MCF 10A (cell line): Measurements from ENCODE around the gene DHCR24. TPM values are rescaled to one million over a fixed set of nuclear protein-coding genes. Genes with fewer than 3 reads are reported as not detected.

Source experiments
- BruUV-seq: library from RNA; stranded (reverse); fragments of 400-500 nt; replicated peaks from 2 replicates; lab custom pipeline; 2021; lab: Mats Ljungman, UMichigan
- CTCF ChIA-PET: fragments of 300-600 bp; sonication (Branson Sonifier 250); formaldehyde crosslinking; extraction: SDS; loops from one replicate; lab custom pipeline; 2021; ENCODE audit warnings: antibody characterized with exemption, inconsistent platforms; lab: Yijun Ruan, JAX
- POLR2A ChIA-PET: fragments of 300-600, 350-650 bp; sonication (Branson Sonifier 250); formaldehyde crosslinking; extraction: SDS; loops from one replicate; lab custom pipeline; 2020; ENCODE audit warnings: antibody characterized with exemption, inconsistent platforms; lab: Yijun Ruan, JAX
- DNase-seq: peaks from one replicate; pipeline ENCODE4 v3.0.0-alpha.2; 2018; ENCODE audit not compliant: unreplicated experiment
- H3K27ac Mint-ChIP-seq: one replicate; pipeline ENCODE4 v1.8.0; 2022; ENCODE audit warnings: mild to moderate bottlenecking, low read depth, mixed read lengths; ENCODE audit not compliant: unreplicated experiment
- H3K27me3 Mint-ChIP-seq: one replicate; pipeline ENCODE4 v1.8.0; 2022; ENCODE audit warnings: mixed read lengths; ENCODE audit not compliant: insufficient read depth, unreplicated experiment
- H3K36me3 Mint-ChIP-seq: one replicate; pipeline ENCODE4 v1.8.0; 2022; ENCODE audit warnings: mild to moderate bottlenecking, moderate library complexity, mixed read lengths; ENCODE audit not compliant: insufficient read depth, unreplicated experiment
- H3K4me1 Mint-ChIP-seq: one replicate; pipeline ENCODE4 v1.8.0; 2022; ENCODE audit warnings: mixed read lengths; ENCODE audit not compliant: insufficient read depth, unreplicated experiment
- H3K4me3 Mint-ChIP-seq: one replicate; pipeline ENCODE4 v1.8.0; 2022; ENCODE audit warnings: mild to moderate bottlenecking, moderate library complexity, mixed read lengths; ENCODE audit not compliant: unreplicated experiment
- H3K9me3 Mint-ChIP-seq: one replicate; pipeline ENCODE4 v1.8.0; 2022; ENCODE audit warnings: mixed read lengths; ENCODE audit not compliant: unreplicated experiment
- intact Hi-C: fragments of 100-400 bp; cut with micrococcal nuclease; formaldehyde crosslinking; loops from 2 replicates; pipeline ENCODE4 v1.14.1; 2022
- total RNA-seq: library from RNA; stranded (reverse); gene quantifications from 2 replicates; pipeline ENCODE4 v1.2.3, GENCODE V29; 2022
- TF ChIP-seq, protein P1 (sequence below): fragments of 200-600 bp; IDR thresholded peaks from one replicate; pipeline ENCODE4 v1.8.0; 2022; ENCODE audit warnings: antibody characterized with exemption, mild to moderate bottlenecking; ENCODE audit not compliant: unreplicated experiment

DHCR24 gene
- total RNA-seq, 1 experiment from 2014 or later: 135 TPM

DNA sequence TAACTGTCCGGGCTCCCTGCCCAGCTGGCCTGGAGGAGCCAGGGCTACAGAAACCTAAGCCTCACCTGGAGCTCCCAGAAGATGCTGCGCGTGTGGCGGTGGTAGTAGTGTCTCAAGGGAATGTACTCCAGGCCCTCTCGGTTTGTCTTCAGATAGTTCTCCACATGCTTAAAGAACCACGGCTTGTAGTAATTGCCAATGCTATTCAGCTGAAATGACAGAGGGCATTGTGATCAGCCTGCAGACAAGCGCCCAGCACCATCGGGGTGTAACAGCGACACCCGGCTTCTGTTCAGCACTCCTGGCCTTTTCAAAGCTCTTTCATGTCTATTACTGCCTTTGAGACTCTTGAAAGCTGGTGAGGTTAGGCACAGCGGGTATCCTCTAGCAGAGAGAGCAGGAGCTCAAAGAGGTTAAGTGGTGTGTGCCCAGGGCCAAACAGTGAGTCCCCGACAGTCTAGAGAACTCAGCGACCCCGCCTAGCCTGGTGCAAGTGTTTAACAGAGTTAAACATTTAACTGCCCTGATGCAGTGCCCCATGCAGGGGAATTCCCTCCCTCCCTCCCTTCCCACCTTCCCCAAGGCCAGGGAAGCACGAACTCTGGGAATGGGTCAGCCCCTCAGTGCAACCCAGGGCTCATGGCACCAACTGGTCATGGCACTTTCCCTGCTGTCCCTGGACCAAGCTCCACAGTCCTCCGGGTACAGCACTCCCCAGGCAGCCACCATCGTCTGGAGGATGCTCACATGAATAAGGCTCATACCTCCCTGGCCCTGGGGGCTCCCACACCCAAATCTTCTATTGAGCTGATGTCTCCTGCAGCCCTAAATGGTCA lies 21.5 kb downstream of the DHCR24 start:
- BruUV-seq: no TSS peak
- peaks cover 84% of the 10 kb centered on the region for H3K36me3 Mint-ChIP-seq

DNA sequence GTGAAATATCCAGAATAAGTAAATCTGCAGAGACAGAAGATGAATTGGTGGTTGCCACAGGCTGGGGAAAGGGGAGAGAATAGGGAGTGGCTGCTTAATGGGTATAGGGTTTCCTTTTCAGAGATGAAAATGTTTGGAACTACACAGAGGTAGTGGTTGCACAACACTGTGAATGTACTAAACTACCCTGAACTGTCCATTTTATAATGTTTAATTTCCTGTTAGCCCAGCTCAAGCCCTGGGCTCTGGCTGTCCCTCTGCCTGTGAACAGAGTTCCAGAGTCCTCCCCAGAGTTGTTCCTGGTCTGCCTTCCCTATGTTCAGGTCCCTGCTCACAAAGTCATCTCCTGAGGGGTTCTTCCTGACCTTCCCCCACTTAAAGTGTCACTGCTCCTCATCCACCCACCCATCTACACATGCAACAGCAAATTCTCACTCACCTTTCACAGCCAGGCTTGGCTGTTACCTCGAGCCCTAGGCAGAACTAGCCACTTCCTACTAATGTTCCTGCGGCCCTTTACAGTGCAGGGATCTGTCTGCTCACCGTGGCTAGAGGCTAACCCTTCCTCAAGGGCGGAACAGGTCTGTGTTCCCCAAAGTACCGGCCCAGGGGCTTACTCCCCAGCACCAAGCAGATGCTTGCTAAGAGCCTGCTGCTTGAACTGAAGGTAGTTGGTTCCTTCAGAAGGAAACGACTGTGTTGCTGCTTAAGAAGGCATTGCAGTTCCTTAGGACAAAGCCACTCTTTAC lies 22.4 kb downstream of the DHCR24 start:
- H3K36me3 Mint-ChIP-seq: peaks cover 84% of the 10 kb centered on the region
- BruUV-seq: no TSS peak
- H3K27ac Mint-ChIP-seq: peak overlapping the region; percentile 20
- TF ChIP-seq, protein P1, sequence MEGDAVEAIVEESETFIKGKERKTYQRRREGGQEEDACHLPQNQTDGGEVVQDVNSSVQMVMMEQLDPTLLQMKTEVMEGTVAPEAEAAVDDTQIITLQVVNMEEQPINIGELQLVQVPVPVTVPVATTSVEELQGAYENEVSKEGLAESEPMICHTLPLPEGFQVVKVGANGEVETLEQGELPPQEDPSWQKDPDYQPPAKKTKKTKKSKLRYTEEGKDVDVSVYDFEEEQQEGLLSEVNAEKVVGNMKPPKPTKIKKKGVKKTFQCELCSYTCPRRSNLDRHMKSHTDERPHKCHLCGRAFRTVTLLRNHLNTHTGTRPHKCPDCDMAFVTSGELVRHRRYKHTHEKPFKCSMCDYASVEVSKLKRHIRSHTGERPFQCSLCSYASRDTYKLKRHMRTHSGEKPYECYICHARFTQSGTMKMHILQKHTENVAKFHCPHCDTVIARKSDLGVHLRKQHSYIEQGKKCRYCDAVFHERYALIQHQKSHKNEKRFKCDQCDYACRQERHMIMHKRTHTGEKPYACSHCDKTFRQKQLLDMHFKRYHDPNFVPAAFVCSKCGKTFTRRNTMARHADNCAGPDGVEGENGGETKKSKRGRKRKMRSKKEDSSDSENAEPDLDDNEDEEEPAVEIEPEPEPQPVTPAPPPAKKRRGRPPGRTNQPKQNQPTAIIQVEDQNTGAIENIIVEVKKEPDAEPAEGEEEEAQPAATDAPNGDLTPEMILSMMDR: no peak
- ChIA-PET CTCF (interaction anchor here (0.8 to 1.1 kb wide), 3 partner anchors 80 to 132 kb away, joined by 3 to 4 read pairs (median 3); no protein-coding TSS in a partner anchor), POLR2A (interaction anchor here (0.9 kb wide), 1 partner anchor 10 kb away, joined by 3 read pairs; no protein-coding TSS in a partner anchor)
- no peaks in the 10 kb centered on the region for H3K9me3 Mint-ChIP-seq
- intact Hi-C loops: no loop called here
- peaks cover 36% of the 10 kb centered on the region for H3K4me1 Mint-ChIP-seq
- no peak for DNase-seq
- no peak overlapping the region for H3K4me3 Mint-ChIP-seq
- H3K27me3 Mint-ChIP-seq: no peaks in the 10 kb centered on the region

More for the DNA sequence above, 21.5 kb downstream of the DHCR24 start:
- H3K9me3 Mint-ChIP-seq: no peaks in the 10 kb centered on the region
- TF ChIP-seq, protein P1: no peak
- ChIA-PET CTCF (interaction anchor here (0.8 to 1.3 kb wide), 5 partner anchors 12 to 195 kb away, joined by 3 to 5 read pairs (median 3); no protein-coding TSS in a partner anchor), POLR2A (interaction anchor here (0.8 to 0.9 kb wide), 2 partner anchors 9 to 21 kb away, joined by 3 read pairs; no protein-coding TSS in a partner anchor)
- peak overlapping the region; percentile 20 for H3K27ac Mint-ChIP-seq
- peaks cover 27% of the 10 kb centered on the region for H3K4me1 Mint-ChIP-seq
- DNase-seq: no peak
- H3K27me3 Mint-ChIP-seq: no peaks in the 10 kb centered on the region
- intact Hi-C loops: no loop called here
- no peak overlapping the region for H3K4me3 Mint-ChIP-seq

DNA sequence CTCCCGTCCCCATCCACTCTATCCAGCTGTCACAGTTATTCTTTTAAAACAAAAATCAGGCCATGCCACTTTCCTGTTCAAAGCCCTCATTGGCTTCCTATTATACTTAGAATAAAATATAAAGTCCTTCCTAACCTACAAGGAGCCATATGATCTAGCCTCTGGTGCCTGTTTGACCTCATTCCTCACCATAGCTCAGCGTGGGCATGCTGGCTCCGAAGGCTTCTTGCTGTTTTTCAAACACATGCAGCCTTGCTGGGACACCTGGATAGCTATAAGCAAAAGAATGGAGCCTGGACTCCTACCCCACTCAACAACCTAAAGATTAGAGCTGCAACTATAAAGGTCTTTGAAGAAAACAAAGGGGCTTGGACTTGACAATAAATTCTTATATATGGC lies 23.7 kb downstream of the DHCR24 start:
- H3K27ac Mint-ChIP-seq: no peak overlapping the region
- H3K27me3 Mint-ChIP-seq: no peaks in the 10 kb centered on the region
- no peaks in the 10 kb centered on the region for H3K9me3 Mint-ChIP-seq
- no peak overlapping the region for H3K4me3 Mint-ChIP-seq
- ChIA-PET POLR2A (no interaction called here), CTCF (no interaction called here)
- TF ChIP-seq, protein P1: no peak
- no TSS peak for BruUV-seq
- DNase-seq: no peak
- intact Hi-C loops: no loop called here
- peaks cover 44% of the 10 kb centered on the region for H3K4me1 Mint-ChIP-seq
- peaks cover 84% of the 10 kb centered on the region for H3K36me3 Mint-ChIP-seq
